ENCODE measurements around the gene ST6GALNAC6.
"Not testable (repeated sequence)": the region's sequence is repeated elsewhere in the genome, so short reads cannot be mapped to it uniquely, and the experiment has no call there.

The ST6GALNAC6 gene

GRCh38 chr9:127871531-127871930 is 27.9 kb downstream of the ST6GALNAC6 start:
- peak in 1 of 3 donors; percentile 30 for DNase-seq

- DNase-seq: no peak
Measured at GRCh38 chr9:127870887-127871286, 28.5 kb downstream of the ST6GALNAC6 start.

GRCh38 chr9:127870153-127870491 is 29.3 kb downstream of the ST6GALNAC6 start:
- not testable (repeated sequence) for DNase-seq

GRCh38 chr9:127869310-127870152 is 29.9 kb downstream of the ST6GALNAC6 start:
- peak; percentile 90 to 96 (median 96) for DNase-seq

- DNase-seq: no peak
Measured at GRCh38 chr9:127868278-127868902, 31.0 kb downstream of the ST6GALNAC6 start.

GRCh38 chr9:127867356-127868277 is 31.8 kb downstream of the ST6GALNAC6 start:
- DNase-seq: no peak

- DNase-seq: no peak
Measured at GRCh38 chr9:127866535-127866934, 32.9 kb downstream of the ST6GALNAC6 start.

- DNase-seq: no peak
Measured at GRCh38 chr9:127865645-127866464, 33.5 kb downstream of the ST6GALNAC6 start.

GRCh38 chr9:127863191-127863621 is 36.2 kb downstream of the ST6GALNAC6 start:
- DNase-seq: peak; percentile 63 to 76 (median 73)

GRCh38 chr9:127862075-127863011 is 37.1 kb downstream of the ST6GALNAC6 start:
- peak; percentile 57 to 75 (median 59) for DNase-seq

- DNase-seq: no peak
Measured at GRCh38 chr9:127860779-127861178, 38.6 kb downstream of the ST6GALNAC6 start.

- DNase-seq: no peak
Measured at GRCh38 chr9:127860260-127860659, 39.1 kb downstream of the ST6GALNAC6 start.

- DNase-seq: no peak
Measured at GRCh38 chr9:127858041-127858512, 41.3 kb downstream of the ST6GALNAC6 start.

GRCh38 chr9:127857278-127857677 is 42.1 kb downstream of the ST6GALNAC6 start:
- no peak for DNase-seq

GRCh38 chr9:127856729-127857116 is 42.7 kb downstream of the ST6GALNAC6 start:
- DNase-seq: no peak

GRCh38 chr9:127856094-127856728 is 43.2 kb downstream of the ST6GALNAC6 start:
- DNase-seq: no peak

- no peak for DNase-seq
Measured at GRCh38 chr9:127855522-127855921, 43.9 kb downstream of the ST6GALNAC6 start.

GRCh38 chr9:127854960-127855359 is 44.4 kb downstream of the ST6GALNAC6 start:
- no peak for DNase-seq

GRCh38 chr9:127854184-127854806 is 45.1 kb downstream of the ST6GALNAC6 start, which contains the start of gene ENG:
TSS of gene ENG (minus strand) at chr9:127854658. CDS start at chr9:127854355, 303 bp downstream.
- DNase-seq: peak; percentile 56 to 78 (median 57)

All from suppressor macrophage treated with lipopolysaccharide for 1 hour (primary cell).